CD4-positive, alpha-beta T cell treated with Interleukin-6 at 100 ng/mL for 8 hours (primary cell): ENCODE results near the gene ART4.

Experiments used
- DNase-seq: peaks from one replicate; pipeline ENCODE4 v3.0.0-alpha.2; 2020; ENCODE audit warnings: mixed read lengths, low spot score

Gene ART4, protein sequence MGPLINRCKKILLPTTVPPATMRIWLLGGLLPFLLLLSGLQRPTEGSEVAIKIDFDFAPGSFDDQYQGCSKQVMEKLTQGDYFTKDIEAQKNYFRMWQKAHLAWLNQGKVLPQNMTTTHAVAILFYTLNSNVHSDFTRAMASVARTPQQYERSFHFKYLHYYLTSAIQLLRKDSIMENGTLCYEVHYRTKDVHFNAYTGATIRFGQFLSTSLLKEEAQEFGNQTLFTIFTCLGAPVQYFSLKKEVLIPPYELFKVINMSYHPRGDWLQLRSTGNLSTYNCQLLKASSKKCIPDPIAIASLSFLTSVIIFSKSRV

DNA sequence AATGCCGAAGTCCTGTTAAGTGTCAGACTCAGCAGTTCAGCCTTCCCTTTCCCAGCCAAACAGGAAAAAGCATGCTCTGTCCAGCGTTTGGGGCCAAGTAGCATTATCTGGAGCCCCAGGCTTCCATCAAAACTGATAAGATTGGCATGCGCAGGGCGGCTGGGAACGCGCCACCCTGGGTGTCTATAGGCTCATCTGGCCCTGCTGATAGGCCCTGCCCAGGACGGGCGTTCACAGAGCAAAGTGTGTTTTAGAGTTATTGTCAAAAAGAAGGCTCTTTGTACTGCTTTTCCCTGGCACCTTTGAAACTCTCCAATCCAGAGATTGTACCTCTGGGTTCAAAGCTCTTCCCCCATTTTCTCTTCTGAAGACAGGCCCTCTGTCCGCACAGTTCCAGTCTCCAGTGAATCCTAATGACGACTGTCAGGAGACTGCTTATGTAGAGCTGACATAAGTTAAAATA, at the start of gene ART4:
Gene ART4 (minus strand): TSS at position 102 of the 463 bp plus-strand sequence. CDS start 413 bp downstream, outside the sequence.
- DNase-seq, result no peak

DNA sequence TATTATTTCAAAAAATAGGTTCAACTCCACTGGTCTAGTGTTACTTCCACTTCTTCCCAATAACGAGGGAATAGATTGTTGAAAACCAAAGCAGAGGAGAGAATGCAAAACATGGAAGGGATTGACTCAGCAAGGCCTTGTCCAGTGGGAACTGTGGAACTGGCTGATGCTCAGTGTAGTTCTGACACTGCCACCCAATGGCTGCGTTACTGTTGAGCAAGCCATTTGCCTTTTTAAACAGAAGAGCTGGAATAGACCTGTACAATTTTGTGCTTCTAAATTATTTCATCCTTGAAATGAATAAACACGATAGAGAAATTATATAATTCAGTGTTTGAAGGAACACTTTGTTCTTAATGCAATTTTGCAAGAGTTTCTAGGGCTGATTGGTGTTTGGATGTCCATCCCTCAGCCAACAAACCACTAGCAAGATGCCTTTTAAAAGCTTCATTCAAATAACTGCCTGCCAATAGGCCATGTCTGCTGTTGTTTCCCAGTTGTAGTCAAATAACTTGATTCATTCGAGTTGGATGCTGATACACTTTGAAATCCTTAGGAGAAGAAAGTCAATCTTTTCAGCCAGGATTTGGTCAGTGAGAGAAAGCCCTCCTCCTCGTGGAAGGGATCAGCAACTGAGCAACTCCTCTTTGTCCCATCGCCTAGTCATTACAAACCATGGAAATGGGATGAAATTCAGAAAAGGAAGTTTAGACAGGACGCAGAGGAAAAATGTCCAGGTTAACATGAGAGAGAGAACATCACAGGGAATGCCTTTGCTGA, 49.6 kb upstream of the ART4 start:
- no peak for DNase-seq

DNA sequence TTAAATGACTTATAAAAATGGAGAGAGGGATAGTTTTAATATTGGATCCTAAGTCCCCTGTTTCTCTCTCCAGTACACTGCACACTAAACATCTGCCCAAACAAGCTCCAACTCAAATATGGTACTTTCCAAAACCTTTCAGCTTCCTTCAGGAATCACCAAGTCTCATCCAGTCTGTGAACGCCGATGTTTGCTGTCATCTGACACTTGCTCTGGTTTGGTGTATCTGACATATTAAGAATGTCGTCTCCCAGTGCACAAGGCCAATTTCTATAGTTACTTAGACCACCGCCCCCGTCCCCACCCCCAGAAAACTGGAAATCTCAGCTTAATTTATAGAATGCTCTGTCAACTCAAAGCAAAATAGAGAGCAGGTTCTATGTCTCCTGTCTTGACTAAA, 47.4 kb upstream of the ART4 start:
- DNase-seq, result no peak

DNA sequence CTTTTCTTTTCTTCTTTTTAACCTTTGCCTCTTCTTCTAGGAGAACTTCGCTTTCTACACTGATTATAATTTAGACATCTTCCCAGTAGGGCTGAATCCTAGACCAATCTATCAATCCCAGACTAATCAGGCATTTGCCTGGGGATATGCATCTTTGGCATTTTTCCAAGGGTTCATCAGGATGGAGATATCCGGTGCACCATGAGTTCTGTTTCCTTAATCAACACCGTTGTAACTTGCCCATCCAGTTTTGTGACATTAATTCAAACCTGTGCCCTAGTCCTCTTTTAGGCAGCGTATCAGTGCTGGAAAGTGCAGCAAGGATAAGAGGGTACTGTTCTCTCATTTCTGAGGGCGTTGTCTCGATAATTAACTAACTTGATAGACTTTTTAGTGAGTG, 42.9 kb upstream of the ART4 start:
- DNase-seq, result no peak

DNA sequence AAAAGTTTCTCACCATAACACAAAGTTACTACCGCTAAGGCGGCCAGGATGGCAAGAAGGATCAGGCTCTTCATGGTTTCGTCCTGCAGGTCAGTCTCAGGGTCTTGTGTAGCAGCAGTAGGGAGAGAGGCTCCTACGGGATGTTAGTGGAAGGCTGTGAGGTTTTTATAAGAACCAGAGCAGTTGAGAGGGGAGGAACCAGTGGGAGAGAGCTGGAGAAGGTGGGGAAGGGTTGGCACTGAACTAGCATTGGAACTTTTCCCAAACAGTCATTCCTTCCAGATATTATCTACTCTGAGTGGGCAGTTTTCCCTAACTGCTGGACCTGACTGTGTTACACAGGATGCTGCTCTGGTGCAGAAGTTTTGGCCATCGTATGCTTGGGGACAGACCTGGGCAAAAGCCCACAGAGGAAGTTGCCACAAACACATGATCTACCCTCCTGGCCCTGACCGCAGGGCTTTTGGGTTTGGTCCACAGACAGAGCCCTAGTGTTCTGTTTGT, 42.4 kb upstream of the ART4 start, which contains the start of gene MGP:
Gene MGP (minus strand): TSS at position 137 of the 504 bp plus-strand sequence. CDS start 63 bp downstream, at position 74.
- no peak for DNase-seq

DNA sequence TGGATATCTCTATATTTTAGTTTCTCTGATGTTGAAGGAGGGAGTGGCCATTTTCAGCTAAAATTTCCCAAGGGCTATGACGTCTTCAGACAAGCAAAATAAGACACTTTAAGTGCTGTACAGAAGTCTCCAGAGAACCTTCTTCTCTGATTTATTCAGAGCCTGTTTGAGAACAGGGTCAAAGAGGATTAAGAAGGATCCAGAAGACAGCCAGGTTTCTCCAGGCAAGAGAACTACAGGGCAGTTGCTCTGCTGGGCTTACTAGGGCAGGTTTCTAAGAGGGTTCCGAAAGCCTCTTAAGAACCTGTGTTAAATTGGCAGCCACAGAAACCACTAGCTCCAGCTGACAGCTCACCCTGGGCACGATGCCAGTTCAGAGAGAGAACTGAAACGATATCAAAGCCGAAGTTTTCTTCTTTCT, 41.1 kb upstream of the ART4 start:
- DNase-seq, result peak; percentile 86

DNA sequence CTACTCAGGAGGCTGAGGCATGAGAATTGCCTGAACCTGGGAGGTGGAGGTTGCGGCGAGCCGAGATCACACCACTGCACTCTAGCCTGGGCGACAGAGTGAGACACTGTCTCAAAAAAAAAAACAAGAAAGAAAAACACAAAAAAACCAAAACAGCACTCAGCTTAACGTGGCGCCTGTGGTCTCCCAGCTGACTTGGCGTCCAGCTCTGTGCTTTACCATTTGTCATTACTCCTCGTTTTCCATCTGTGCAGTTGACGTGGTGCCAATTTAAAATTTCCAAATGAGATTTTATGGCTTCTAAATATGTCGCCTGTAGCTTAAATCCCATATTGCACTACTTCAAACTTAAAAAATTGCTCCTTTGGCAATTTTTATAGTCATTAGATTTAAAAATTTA, 40.4 kb upstream of the ART4 start:
- no peak for DNase-seq

DNA sequence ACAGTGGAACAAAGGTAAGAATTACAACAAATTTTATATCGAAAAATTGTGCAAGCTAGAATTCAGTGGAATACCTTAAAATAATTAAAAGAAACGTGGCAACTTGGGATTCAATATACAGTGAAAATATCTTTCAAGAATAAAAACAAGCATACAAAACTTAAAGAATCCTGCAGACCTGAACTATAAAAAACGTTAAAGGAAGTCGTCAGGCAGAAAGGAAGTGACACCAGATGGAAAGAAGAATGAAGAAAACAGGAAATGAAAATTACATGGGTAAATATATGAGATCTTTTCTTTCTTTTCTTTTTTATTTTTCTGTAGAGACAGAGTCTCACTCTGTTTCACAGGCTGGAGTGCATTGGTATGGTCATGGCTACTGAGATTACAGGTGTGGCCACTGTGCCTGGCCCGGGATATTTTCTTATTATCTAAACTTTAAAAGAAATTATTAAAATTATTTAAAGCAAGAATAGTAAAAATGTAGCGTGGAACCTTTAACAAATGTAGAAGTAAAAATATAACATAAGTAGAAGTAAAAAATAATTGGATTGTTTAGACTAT, 37.6 kb upstream of the ART4 start:
- no peak for DNase-seq

DNA sequence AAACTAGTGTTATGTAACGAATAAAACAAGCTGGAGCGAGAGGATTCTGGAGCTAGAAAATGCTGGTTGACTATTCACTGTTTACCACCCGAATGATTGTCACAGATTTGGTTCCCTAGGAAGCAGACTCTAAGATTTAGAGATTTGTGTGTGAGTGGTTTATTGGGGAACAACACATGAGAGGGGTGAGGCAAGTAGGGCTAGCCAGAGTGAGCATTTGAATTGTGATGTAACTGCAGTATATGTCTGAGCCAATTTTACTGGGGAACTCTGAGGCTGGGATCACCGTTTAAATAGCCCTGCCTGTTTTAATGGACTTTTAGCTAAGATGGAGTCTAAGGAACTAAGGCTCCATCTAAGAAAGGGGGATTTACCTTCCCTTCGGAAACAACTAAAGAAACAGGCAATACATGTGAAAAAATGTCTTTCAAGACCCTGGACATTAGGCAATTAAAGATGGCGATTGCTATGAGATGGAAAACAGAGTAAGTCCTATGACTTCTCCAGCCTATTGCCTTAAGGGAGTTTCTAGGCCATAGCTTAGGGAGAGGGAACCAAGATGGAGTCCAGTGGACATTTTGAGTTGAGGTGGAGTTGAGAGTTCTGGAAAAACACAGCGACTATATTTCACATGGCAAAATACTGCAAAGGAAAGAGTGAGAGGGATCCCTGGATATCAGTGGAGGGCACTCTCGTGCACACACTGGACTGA, 36.1 kb upstream of the ART4 start:
- DNase-seq, result no peak

DNA sequence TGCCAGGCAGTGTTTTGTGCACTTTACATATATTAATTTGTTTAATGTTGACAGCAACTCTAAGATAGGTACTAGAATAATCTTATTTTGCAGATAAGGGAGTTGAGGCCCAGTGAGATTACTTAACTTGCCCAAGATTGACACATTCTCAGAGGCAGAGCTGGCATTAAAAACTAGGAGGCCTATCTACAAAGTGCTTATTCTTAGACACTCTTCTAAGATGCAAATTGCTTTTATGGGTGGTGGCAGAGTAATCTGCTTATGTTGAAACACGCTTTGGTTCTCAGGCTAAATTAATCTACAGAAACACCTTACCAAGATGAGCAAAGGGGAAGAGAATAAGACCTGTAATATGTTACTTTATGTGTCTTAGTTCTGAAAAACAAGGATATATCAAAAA, 35.2 kb upstream of the ART4 start:
- no peak for DNase-seq

DNA sequence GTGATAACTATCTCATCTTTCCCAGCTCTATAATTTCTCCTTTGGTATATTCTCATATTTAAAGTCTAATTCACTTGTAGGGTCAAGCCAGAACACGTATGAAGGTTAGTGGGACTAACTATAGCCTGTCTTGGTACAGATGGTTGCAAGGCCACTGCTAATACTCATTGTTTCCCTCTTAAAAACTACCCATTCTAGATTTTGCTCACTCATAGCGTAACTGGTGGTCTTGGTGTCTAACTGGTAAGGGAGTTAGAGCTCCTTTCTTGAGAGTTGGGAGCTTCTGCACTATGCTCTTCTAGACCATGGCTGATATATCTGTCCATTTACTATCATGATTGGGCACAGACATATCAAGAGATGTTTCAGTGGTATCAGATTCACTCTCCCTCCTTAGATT, 33.5 kb upstream of the ART4 start:
- no peak for DNase-seq

DNA sequence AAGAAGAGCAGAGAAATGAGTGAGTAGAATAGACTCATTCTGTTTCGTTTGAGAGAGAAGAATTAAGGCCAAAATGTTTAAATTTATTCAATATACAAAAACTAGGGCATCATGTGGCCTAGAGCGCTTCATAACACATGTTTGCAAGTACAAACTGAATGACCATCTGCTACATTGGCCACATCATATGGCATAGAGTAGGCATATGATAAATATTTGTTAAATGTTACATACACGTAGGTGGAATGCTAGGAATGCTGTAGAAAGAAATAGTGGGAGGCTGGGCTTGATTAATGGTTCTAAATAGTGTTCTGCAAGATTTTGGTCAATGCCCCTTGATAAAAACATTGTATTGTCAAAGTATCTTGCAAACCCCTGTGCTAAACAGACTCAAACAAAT, 31.6 kb upstream of the ART4 start:
- no peak for DNase-seq

DNA sequence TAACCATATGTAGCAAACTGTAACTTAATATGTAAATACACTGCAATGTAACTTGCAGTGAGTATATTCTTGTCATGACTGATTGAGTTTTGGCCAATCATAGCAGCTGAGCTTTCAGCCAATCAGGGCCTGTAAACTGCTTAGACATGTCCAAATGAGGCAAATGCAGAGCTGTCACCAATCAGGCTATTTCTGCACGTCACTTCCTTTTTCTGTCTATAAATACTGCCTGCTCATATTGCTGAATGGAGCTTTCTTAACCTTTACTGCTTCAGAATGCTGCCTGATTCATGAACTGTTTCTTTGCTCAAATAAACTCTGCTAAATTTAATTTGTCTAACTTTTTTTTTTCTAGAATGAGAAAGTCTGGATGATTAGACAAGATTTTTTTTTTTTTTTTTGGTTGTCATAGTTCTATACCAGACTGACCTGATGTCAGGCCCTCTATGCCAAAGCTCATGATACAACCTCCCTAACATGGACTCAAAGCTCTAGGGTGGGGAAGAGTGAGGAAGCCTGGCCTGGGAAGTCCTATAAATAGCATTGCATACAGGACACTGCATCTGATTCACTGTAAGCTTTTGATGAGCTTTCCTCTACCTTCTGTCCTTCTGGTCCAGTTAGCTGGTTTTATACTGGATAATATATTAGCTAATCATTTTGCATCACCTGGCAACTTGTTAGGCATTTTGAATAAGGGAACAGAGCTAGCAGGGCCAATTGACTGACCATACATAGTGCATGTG, 30.3 kb upstream of the ART4 start:
- DNase-seq, result no peak

DNA sequence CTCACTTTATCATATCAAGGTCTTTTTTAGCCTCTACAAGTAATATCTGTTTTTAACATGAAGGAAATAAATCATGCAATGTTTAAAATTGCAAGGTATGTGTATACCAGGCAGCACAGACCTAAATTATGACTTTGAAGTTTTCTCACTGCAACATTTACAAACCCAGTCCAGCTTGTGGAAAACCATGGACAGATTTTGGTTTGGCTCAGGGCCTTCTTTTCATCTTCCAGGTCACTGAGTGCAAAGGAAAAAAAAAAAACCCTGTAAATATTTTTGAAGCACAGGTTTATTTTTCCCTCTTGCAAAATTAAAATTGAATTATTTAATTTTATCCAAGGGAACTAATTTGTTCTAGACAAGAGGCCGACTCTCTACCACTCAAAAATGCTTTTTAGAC, 28.6 kb upstream of the ART4 start:
- no peak for DNase-seq

DNA sequence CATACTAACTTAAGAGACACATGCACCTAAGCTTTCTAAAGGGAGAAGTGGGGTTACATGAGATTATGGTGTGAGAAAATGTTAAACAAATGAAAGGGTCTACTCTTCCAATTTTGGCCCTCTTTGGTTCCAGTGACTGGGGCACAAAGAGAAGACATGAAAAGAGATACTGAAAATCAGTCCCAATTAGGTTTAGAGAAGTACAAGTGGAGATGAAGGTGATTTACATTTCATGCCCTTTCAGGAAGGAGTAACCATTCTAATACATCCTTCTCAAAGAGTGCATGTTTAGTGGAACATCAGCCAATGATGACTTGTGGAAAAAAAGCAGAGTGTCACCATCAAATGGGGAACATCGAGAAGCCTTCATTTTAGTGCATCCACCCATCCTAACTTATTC, 27.9 kb upstream of the ART4 start:
- no peak for DNase-seq

DNA sequence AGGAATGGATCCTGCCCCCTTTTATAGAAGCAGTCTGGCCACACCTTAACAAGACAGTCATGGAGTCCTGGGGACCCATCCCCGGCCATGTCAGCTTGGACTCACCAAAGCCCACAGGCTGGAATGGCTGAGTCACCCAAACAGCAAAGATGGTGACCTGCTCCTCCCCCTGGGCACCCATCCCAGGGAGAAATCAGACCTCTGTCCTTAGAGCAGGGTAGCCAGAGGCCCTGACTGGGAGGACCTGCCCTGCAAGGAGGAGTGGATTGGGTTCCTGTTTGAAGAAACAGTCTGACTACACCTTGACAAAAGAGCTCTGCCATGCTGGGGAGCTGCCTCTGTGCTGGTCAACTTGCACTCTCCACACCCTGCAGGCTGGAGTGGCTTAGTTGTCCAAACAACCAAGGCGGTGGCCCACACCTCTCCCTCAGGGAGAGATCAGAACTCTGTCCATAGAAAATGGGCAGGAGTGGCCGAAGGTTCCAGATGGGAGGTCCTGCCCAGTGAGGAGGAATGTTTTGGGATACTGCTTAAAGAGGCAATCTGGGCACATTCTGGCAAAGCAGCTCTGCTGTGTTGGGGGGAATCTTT, 25.7 kb upstream of the ART4 start:
- no peak for DNase-seq

DNA sequence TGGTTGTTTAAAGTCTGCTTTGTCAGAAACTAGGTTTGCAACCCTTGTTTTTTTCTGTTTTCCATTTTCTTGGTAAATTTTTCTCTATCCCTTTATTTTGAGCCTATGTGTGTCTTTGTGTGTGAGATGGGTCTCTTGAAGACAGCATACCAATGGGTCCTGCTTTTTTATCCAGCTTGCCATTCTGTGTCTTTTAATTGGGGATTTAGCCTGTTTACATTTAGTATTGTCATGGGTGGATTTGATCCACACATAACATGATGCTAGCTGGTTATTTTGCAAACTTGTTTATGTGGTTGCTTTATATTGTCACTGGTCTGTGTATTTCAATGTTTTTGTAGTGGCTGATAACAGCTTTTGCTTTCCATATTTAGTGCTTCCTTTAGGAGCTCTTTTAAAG, 17.2 kb upstream of the ART4 start:
- no peak for DNase-seq

DNA sequence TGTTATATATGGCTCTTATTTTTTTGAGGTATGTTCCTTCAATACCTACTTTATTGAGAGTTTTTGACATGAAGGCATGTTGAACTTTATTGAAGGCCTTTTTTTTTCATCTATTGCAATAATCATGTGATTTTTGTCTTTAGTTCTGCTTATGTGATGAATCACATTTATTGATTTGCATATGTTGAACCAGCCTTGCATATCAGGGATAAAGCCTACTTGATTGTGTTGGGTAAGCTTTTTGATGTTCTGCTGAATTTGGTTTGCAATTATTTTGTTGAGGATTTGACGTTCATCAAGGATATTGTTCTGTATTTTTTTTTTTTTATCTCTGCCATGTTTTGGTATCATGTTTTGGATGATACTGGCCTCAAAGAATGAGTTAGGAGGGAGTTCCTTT, 15.2 kb upstream of the ART4 start:
- DNase-seq, result no peak

DNA sequence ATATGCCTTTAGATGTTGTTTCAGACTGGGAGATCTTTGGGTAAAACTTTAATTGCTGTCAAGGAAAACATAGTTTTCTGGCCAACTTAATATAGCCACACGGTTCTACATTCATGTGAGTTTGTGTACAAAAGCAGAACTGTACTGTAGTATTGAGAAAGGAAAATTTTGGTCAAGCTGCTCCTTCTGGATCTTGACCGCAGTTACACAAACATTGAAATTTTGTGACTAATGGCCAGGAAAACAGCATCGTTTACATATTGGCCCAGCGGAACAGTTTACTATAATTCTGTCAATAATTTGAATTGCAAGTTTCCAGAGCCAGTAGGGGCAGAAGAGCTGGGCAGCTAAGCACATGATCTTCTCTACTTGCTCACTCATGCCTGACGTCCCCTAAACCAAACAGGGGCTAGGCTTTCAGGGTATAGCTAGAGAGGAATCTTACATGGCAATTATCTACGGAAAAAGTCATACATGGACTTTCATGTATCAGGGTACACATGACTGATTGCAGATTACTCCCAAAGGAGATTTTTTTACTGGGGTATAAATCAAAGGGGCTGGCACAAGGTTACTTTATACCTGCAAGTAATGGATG, 11.4 kb upstream of the ART4 start:
- DNase-seq, result no peak

DNA sequence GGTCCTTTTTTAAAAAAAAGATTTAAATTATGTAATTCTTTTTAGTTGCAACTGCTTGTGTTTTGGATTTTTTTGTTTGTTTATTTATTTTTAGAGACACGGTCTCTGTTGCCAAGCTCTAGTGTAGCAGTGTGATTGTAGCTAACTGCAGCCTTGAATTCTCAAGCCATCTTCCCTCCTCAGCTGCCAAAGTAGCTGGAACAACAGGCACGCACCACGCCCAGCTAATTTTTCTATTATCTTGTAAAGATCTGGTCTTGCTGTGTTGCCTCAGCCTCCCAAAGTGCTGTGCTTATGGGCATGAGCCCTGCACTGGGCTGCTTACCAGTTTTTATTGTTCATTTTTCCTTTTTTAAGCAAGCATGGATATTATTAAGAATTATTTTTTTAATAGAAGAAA, 10.6 kb upstream of the ART4 start:
- no peak for DNase-seq

DNA sequence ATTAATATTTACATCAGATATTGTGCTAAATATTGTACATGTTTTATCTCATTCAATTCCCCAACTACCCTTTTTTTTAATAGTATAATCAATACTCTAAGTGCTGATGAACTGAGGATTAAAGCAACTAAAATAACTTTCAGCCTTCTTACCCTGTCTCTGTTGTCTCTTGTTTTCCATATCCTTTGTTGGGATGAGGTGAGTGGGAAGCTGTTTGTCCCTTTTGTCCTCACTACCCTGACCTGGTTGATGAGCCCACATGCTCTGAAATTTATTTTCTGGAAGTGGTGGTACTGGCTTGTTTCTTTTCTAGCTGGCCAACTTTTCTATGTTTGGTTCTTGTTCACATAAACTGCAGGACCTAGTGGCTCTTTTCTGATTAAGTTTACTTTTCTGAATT, 9.6 kb upstream of the ART4 start:
- no peak for DNase-seq
